SK-N-SH (cell line): ENCODE data around the gene CHST15. TPM values are rescaled to one million over a fixed set of nuclear protein-coding genes. Genes with fewer than 3 reads are reported as not detected.

Source experiments
- CTCF ChIA-PET: fragments of 300-600, 350-600 bp; formaldehyde crosslinking; extraction: SDS; loops from one replicate; lab custom pipeline; 2021; lab: Yijun Ruan, JAX
- POLR2A ChIA-PET: fragments of 350-600 bp; sonication (Branson Sonifier 250); formaldehyde crosslinking; extraction: SDS; loops from one replicate; lab custom pipeline; 2020; ENCODE audit warnings: antibody characterized with exemption, inconsistent platforms; lab: Yijun Ruan, JAX
- DNase-seq: peaks from one replicate; pipeline ENCODE4 v3.0.0; 2012
- H2AFZ ChIP-seq: fragments of 200-600 bp; sonication (generic); 2 replicates; pipeline ENCODE4 v1.8.1; 2016; ENCODE audit warnings: antibody characterized with exemption, mild to moderate bottlenecking, low read depth
- H3F3A ChIP-seq: fragments of 200-600 bp; sonication (generic); replicated peaks from 2 replicates; pipeline ENCODE3; 2016; ENCODE audit warnings: antibody characterized with exemption, mild to moderate bottlenecking; ENCODE audit not compliant: insufficient read depth
- H3K27ac ChIP-seq, 2 experiments: fragments of 200-500 bp in 1 of 2; fragments of 200-600 bp in 1 of 2; sonication (Bioruptor generic) in 1 of 2; sonication (generic), shearing (Covaris generic) in 1 of 2; 2 replicates each; pipeline versions ENCODE4 v1.5.1 to v1.6.1; 2014 to 2016; ENCODE audit warnings: low read depth in 2 of 2, inconsistent platforms in 1 of 2, low read length in 1 of 2, mild to moderate bottlenecking in 1 of 2, mixed read lengths in 1 of 2
- H3K27me3 ChIP-seq: fragments of 200-600 bp; sonication (generic), shearing (Covaris generic); 2 replicates; pipeline ENCODE4 v1.6.1; 2016; ENCODE audit warnings: mixed run types; ENCODE audit not compliant: insufficient read depth
- H3K36me3 ChIP-seq, 2 experiments: fragments of 200-500 bp in 1 of 2; fragments of 200-600 bp in 1 of 2; sonication (Bioruptor generic) in 1 of 2; sonication (generic) in 1 of 2; replicated peaks in 1 of 2; 2 replicates each; pipeline versions ENCODE3 to v1.5.1; 2014 to 2016; ENCODE audit warnings: low read length in 1 of 2, mild to moderate bottlenecking in 1 of 2; ENCODE audit not compliant: insufficient read depth in 2 of 2, control insufficient read depth in 1 of 2
- H3K4me1 ChIP-seq, 2 experiments: fragments of 200-500 bp in 1 of 2; fragments of 200-600 bp in 1 of 2; sonication (Bioruptor generic) in 1 of 2; sonication (generic), shearing (Covaris generic) in 1 of 2; 2 replicates each; pipeline versions ENCODE4 v1.5.1 to v1.6.1; 2014 to 2016; ENCODE audit warnings: low read depth in 1 of 2, low read length in 1 of 2, mixed run types in 1 of 2; ENCODE audit not compliant: insufficient read depth in 2 of 2, control insufficient read depth in 1 of 2
- H3K4me2 ChIP-seq: fragments of 200-600 bp; sonication (generic), shearing (Covaris generic); 2 replicates; pipeline ENCODE4 v1.6.1; 2017; ENCODE audit warnings: mixed run types
- H3K4me3 ChIP-seq, 2 experiments: fragments of 200-500 bp in 1 of 2; fragments of 200-600 bp in 1 of 2; sonication (Bioruptor generic) in 1 of 2; sonication (generic), shearing (Covaris generic) in 1 of 2; 2 replicates each; pipeline versions ENCODE4 v1.5.1 to v1.8.1; 2014 to 2016; ENCODE audit warnings: low read depth in 2 of 2, inconsistent platforms in 1 of 2, low read length in 1 of 2, mild to moderate bottlenecking in 1 of 2, mixed read lengths in 1 of 2, moderate library complexity in 1 of 2
- H3K79me2 ChIP-seq: fragments of 200-600 bp; sonication (generic); 2 replicates; pipeline ENCODE4 v1.8.1; 2017; ENCODE audit warnings: mild to moderate bottlenecking; ENCODE audit not compliant: insufficient read depth
- H3K9ac ChIP-seq: fragments of 200-600 bp; sonication (generic); 2 replicates; pipeline ENCODE4 v1.6.1; 2017; ENCODE audit warnings: mixed run types
- H3K9me2 ChIP-seq: fragments of 200-600 bp; sonication (generic); 2 replicates; pipeline ENCODE4 v1.6.1; 2017; ENCODE audit warnings: mixed run types
- H3K9me3 ChIP-seq: fragments of 200-600 bp; sonication (generic); 2 replicates; pipeline ENCODE4 v1.6.1; 2017; ENCODE audit warnings: mixed run types, mild to moderate bottlenecking, moderate library complexity
- H4K20me1 ChIP-seq: fragments of 200-600 bp; sonication (generic); 2 replicates; pipeline ENCODE4 v1.6.1; 2017; ENCODE audit warnings: mild to moderate bottlenecking, mixed run types; ENCODE audit not compliant: insufficient read depth
- CHD2 ChIP-seq: fragments of 150-350 bp; IDR thresholded peaks from 2 replicates; pipeline ENCODE4 v1.6.1; 2018; ENCODE audit warnings: low read length; ENCODE audit not compliant: partially characterized antibody
- ELF1 ChIP-seq: IDR thresholded peaks from 2 replicates; pipeline ENCODE4 v1.4.0; 2012
- FOXM1 ChIP-seq: IDR thresholded peaks from 2 replicates; pipeline ENCODE4 v1.4.0; 2012; ENCODE audit warnings: low read depth, mild to moderate bottlenecking
- MAX ChIP-seq: IDR thresholded peaks from 2 replicates; pipeline ENCODE4 v1.4.0; 2012; ENCODE audit warnings: low read depth
- MXI1 ChIP-seq: IDR thresholded peaks from 2 replicates; pipeline ENCODE4 v1.6.1; 2012; ENCODE audit warnings: mild to moderate bottlenecking, low read depth, low read length, improper control_type of control experiment
- NFIC ChIP-seq: IDR thresholded peaks from 2 replicates; pipeline ENCODE4 v1.4.0; 2012; ENCODE audit warnings: borderline replicate concordance
- NRF1 ChIP-seq: IDR thresholded peaks from 2 replicates; pipeline ENCODE4 v1.6.1; 2012; ENCODE audit warnings: low read depth, mild to moderate bottlenecking, low read length
- POLR2AphosphoS5 ChIP-seq: IDR thresholded peaks from 2 replicates; pipeline ENCODE4 v1.6.1; 2012; ENCODE audit warnings: low read depth, low read length
- REST ChIP-seq: IDR thresholded peaks from 2 replicates; pipeline ENCODE4 v1.6.1; 2012; ENCODE audit warnings: mild to moderate bottlenecking, low read depth, low read length, moderate library complexity
- RFX5 ChIP-seq: IDR thresholded peaks from 2 replicates; pipeline ENCODE4 v1.6.1; 2012; ENCODE audit warnings: mild to moderate bottlenecking, improper control_type of control experiment, low read length
- TEAD4 ChIP-seq: IDR thresholded peaks from 2 replicates; pipeline ENCODE4 v1.4.0; 2012; ENCODE audit warnings: mild to moderate bottlenecking, borderline replicate concordance; ENCODE audit not compliant: insufficient read depth
- WGBS: methylation state at CpG from one replicate; pipeline ENCODE4 v1.1.6; 2017; ENCODE audit warnings: low lambda C conversion rate; 5-methylcytosine and 5-hydroxymethylcytosine counted together
- polyA plus RNA-seq, 3 experiments: library from polyadenylated mRNA; depleted of rRNA; stranded (reverse); fragments of >200 nt; gene quantifications; 2 replicates each; pipeline ENCODE4 v1.2.3, GENCODE V29; 2012
- TF ChIP-seq, protein P1 (sequence below): IDR thresholded peaks from 2 replicates; pipeline ENCODE4 v1.4.0; 2012; ENCODE audit warnings: low read depth, borderline replicate concordance
- TF ChIP-seq, protein P2 (sequence below): fragments of 150-350 bp; IDR thresholded peaks from 2 replicates; pipeline ENCODE4 v1.6.1; 2016; ENCODE audit warnings: mild to moderate bottlenecking, low read depth, low read length

Gene CHST15
- polyA plus RNA-seq, 1 of the 3 experiments (the other 2 are of a cell fraction) = 0.02 TPM

- TF ChIP-seq CHD2 = no peak
- TF ChIP-seq MXI1 = no peak
- TF ChIP-seq FOXM1 = no peak
- TF ChIP-seq NRF1 = no peak
- Histone ChIP-seq H3K4me2 (no peak overlapping the region), H2AFZ (no peak overlapping the region), H4K20me1 (no peaks in the 10 kb centered on the region), H3K79me2 (no peaks in the 10 kb centered on the region), H3K27ac (no peak overlapping the region), H3K27me3 (no peaks in the 10 kb centered on the region; the same call in 1 of the 2 replicates), H3K4me3 (no peak overlapping the region), H3K9me3 (no peaks in the 10 kb centered on the region), H3F3A (no peaks in the 10 kb centered on the region), H3K4me1 (peaks cover 0 to 2% of the 10 kb centered on the region in 2 experiments; a peak in 1 of 4 replicates), H3K9me2 (no peaks in the 10 kb centered on the region), H3K36me3 (no peaks in the 10 kb centered on the region), H3K9ac (no peak overlapping the region)
- no peak for DNase-seq
- ChIA-PET CTCF (interaction anchor here (0.8 to 1.7 kb wide), 5 partner anchors 11 to 294 kb away, joined by 3 to 7 read pairs (median 5); no protein-coding TSS in a partner anchor), POLR2A (no interaction called here)
- 42% methylated on average over 6 of the region's 6 CpGs for WGBS
These were observed 1.7 kb upstream of the CHST15 start for GRCh38 chr10:124095096-124095495.

DNA sequence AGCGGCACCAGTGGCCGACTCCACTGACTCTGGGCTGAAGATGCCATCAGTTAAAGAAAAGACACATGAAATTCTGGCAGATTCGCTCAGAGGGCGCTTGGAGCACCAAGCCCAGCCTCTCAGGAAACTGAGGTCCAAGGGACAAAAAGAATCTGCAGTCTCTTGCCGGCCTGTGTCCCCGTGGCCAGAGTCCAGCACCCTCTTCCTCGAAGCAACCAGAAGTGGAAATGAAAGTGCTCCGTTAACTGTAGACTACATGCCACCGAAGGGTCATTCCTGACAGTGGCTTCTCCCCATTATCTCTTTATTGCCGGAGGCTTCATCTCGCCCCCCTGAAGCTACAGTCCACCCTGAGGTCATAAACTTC, 1.0 kb upstream of the CHST15 start:
- Histone ChIP-seq H3K9me3 (no peaks in the 10 kb centered on the region), H4K20me1 (no peaks in the 10 kb centered on the region), H3K79me2 (no peaks in the 10 kb centered on the region), H3K4me3 (no peak overlapping the region), H3K9me2 (no peaks in the 10 kb centered on the region), H3K4me1 (peaks cover 0 to 2% of the 10 kb centered on the region in 2 experiments; a peak in 1 of 4 replicates), H3K36me3 (no peaks in the 10 kb centered on the region)
- 40% methylated on average over 7 of the region's 11 CpGs for WGBS
- DNase-seq = no peak
- CTCF ChIA-PET = interaction anchor here (0.6 to 1.7 kb wide), 5 partner anchors 11 to 295 kb away, joined by 3 to 7 read pairs (median 5); no protein-coding TSS in a partner anchor
- TF ChIP-seq REST (no peak), ELF1 (no peak), POLR2AphosphoS5 (no peak), MAX (no peak), RFX5 (no peak), TEAD4 (no peak), NFIC (no peak)
- TF ChIP-seq, protein P1, sequence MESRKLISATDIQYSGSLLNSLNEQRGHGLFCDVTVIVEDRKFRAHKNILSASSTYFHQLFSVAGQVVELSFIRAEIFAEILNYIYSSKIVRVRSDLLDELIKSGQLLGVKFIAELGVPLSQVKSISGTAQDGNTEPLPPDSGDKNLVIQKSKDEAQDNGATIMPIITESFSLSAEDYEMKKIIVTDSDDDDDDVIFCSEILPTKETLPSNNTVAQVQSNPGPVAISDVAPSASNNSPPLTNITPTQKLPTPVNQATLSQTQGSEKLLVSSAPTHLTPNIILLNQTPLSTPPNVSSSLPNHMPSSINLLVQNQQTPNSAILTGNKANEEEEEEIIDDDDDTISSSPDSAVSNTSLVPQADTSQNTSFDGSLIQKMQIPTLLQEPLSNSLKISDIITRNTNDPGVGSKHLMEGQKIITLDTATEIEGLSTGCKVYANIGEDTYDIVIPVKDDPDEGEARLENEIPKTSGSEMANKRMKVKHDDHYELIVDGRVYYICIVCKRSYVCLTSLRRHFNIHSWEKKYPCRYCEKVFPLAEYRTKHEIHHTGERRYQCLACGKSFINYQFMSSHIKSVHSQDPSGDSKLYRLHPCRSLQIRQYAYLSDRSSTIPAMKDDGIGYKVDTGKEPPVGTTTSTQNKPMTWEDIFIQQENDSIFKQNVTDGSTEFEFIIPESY = no peak
- TF ChIP-seq, protein P2, sequence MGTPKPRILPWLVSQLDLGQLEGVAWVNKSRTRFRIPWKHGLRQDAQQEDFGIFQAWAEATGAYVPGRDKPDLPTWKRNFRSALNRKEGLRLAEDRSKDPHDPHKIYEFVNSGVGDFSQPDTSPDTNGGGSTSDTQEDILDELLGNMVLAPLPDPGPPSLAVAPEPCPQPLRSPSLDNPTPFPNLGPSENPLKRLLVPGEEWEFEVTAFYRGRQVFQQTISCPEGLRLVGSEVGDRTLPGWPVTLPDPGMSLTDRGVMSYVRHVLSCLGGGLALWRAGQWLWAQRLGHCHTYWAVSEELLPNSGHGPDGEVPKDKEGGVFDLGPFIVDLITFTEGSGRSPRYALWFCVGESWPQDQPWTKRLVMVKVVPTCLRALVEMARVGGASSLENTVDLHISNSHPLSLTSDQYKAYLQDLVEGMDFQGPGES = no peak
- TF ChIP-seq, all 33 proteins: peak for 0
- Histone ChIP-seq H3K27me3 (no peaks in the 10 kb centered on the region; the same call in 1 of the 2 replicates), H2AFZ (no peak overlapping the region), H3K4me2 (no peak overlapping the region), H3F3A (no peaks in the 10 kb centered on the region), H3K9ac (no peak overlapping the region), H3K27ac (no peak overlapping the region)
- POLR2A ChIA-PET = no interaction called here
